Measurements from ENCODE around the gene SLC22A9. TPM values are rescaled to one million over a fixed set of nuclear protein-coding genes. Genes with fewer than 3 reads are reported as not detected.
"Not testable (repeated sequence)": the region's sequence is repeated elsewhere in the genome, so short reads cannot be mapped to it uniquely, and the experiment has no call there.

Gene SLC22A9
- total RNA-seq, result not detected

GRCh38 chr11:63369165-63369970, at the start of gene SLC22A9:
SLC22A9 (plus strand) TSS chr11:63369785; CDS start chr11:63370057, 272 bp downstream.
- no peak for DNase-seq

- no peak for DNase-seq
Observed at GRCh38 chr11:63321723-63322122, 47.9 kb upstream of the SLC22A9 start.

- DNase-seq, result not testable (repeated sequence)
Observed at GRCh38 chr11:63335089-63335488, 34.5 kb upstream of the SLC22A9 start.

- no peak for DNase-seq
Observed at GRCh38 chr11:63337070-63337469, 32.5 kb upstream of the SLC22A9 start.

- DNase-seq, result no peak
Observed at GRCh38 chr11:63343130-63343529, 26.5 kb upstream of the SLC22A9 start.

GRCh38 chr11:63352144-63352543, 17.4 kb upstream of the SLC22A9 start:
- no peak for DNase-seq

GRCh38 chr11:63362196-63362793, 7.3 kb upstream of the SLC22A9 start:
- no peak for DNase-seq

- DNase-seq, result no peak
Observed at GRCh38 chr11:63369971-63370588, 495 bp downstream of the SLC22A9 start.

GRCh38 chr11:63371396-63371795, 1.8 kb downstream of the SLC22A9 start:
- no peak for DNase-seq

- no peak for DNase-seq
Observed at GRCh38 chr11:63375434-63375833, 5.8 kb downstream of the SLC22A9 start.

- DNase-seq, result no peak
Observed at GRCh38 chr11:63380130-63380529, 10.5 kb downstream of the SLC22A9 start.

GRCh38 chr11:63395697-63396096, 26.1 kb downstream of the SLC22A9 start:
- no peak for DNase-seq

GRCh38 chr11:63404161-63404935, 34.8 kb downstream of the SLC22A9 start:
- DNase-seq, result no peak

- no peak for DNase-seq
Observed at GRCh38 chr11:63405114-63405513, 35.5 kb downstream of the SLC22A9 start.

- DNase-seq, result no peak
Observed at GRCh38 chr11:63406458-63406857, 36.9 kb downstream of the SLC22A9 start.

GRCh38 chr11:63417174-63417852, 47.7 kb downstream of the SLC22A9 start:
- DNase-seq, result no peak

- DNase-seq, result no peak
Observed at GRCh38 chr11:63427971-63428508, 58.5 kb downstream of the SLC22A9 start.

- not testable (repeated sequence) for DNase-seq
Observed at GRCh38 chr11:63430731-63431130, 61.1 kb downstream of the SLC22A9 start.

- DNase-seq, result not testable (repeated sequence)
Observed at GRCh38 chr11:63435351-63435750, 65.8 kb downstream of the SLC22A9 start.

GRCh38 chr11:63435831-63436230, 66.2 kb downstream of the SLC22A9 start:
- not testable (repeated sequence) for DNase-seq

- no peak for DNase-seq
Observed at GRCh38 chr11:63443714-63444113, 74.1 kb downstream of the SLC22A9 start.

GRCh38 chr11:63444160-63444559, 74.6 kb downstream of the SLC22A9 start:
- no peak for DNase-seq

Measured in skin of body (tissue), 2 donors.